Measurements from ENCODE around the gene STX18.
A peak's percentile ranks its signal among the peaks of the same experiment; 100 is the strongest.
"Not testable (repeated sequence)": the region's sequence is repeated elsewhere in the genome, so short reads cannot be mapped to it uniquely, and the experiment has no call there.

Gene STX18

GRCh38 chr4:4574792-4575191 lies 32.9 kb upstream of the STX18 start:
- Mint-ChIP-seq H3K27me3 (ENCODE audit: low read depth, poor library complexity) (peaks cover 6% of the 10 kb centered on the region), H3K36me3 (ENCODE audit: low read depth) (peaks cover 53% of the 10 kb centered on the region), H3K4me1 (peaks cover 63% of the 10 kb centered on the region), H3K27ac (peak overlapping the region; percentile 98), H3K4me3 (peak overlapping the region; percentile 84), H3K9me3 (peaks cover 12% of the 10 kb centered on the region)
- no peak for TF ChIP-seq CTCF (IDR thresholded peaks at IDR 0.05)
- peak; percentile 29 for DNase-seq

- Mint-ChIP-seq H3K9me3 (peaks cover 19% of the 10 kb centered on the region), H3K27me3 (ENCODE audit: low read depth, poor library complexity) (peaks cover 6% of the 10 kb centered on the region), H3K4me3 (peak overlapping the region; percentile 84), H3K36me3 (ENCODE audit: low read depth) (peaks cover 60% of the 10 kb centered on the region), H3K27ac (peak overlapping the region; percentile 63), H3K4me1 (peaks cover 55% of the 10 kb centered on the region)
- no peak for TF ChIP-seq CTCF (IDR thresholded peaks at IDR 0.05)
- no peak for DNase-seq
These were observed 32.2 kb upstream of the STX18 start for GRCh38 chr4:4574052-4574451.

GRCh38 chr4:4572821-4573220 lies 31.0 kb upstream of the STX18 start:
- Mint-ChIP-seq H3K27ac (no peak overlapping the region), H3K27me3 (ENCODE audit: low read depth, poor library complexity) (peaks cover 2% of the 10 kb centered on the region)
- TF ChIP-seq CTCF (IDR thresholded peaks at IDR 0.05), result no peak

GRCh38 chr4:4569861-4570260 lies 28.0 kb upstream of the STX18 start:
- DNase-seq; H3K27ac Mint-ChIP-seq; H3K4me3 Mint-ChIP-seq; H3K27me3 Mint-ChIP-seq (ENCODE audit: low read depth, poor library complexity): not testable (repeated sequence)
- peaks cover 29% of the 10 kb centered on the region for H3K4me1 Mint-ChIP-seq
- peaks cover 70% of the 10 kb centered on the region for H3K36me3 Mint-ChIP-seq (ENCODE audit: low read depth)
- H3K9me3 Mint-ChIP-seq, result peaks cover 24% of the 10 kb centered on the region

More at GRCh38 chr4:4572821-4573220, 31.0 kb upstream of the STX18 start:
- peaks cover 67% of the 10 kb centered on the region for H3K36me3 Mint-ChIP-seq (ENCODE audit: low read depth)
- no peak for DNase-seq
- peaks cover 24% of the 10 kb centered on the region for H3K9me3 Mint-ChIP-seq
- no peak overlapping the region for H3K4me3 Mint-ChIP-seq
- peaks cover 43% of the 10 kb centered on the region for H3K4me1 Mint-ChIP-seq

- Mint-ChIP-seq H3K36me3 (ENCODE audit: low read depth) (peaks cover 74% of the 10 kb centered on the region), H3K4me1 (peaks cover 20% of the 10 kb centered on the region), H3K4me3 (no peak overlapping the region), H3K9me3 (peaks cover 24% of the 10 kb centered on the region), H3K27ac (no peak overlapping the region), H3K27me3 (ENCODE audit: low read depth, poor library complexity) (peaks cover 2% of the 10 kb centered on the region)
- no peak for DNase-seq
- no peak for TF ChIP-seq CTCF (IDR thresholded peaks at IDR 0.05)
These were observed 27.1 kb upstream of the STX18 start for GRCh38 chr4:4568806-4569427.

GRCh38 chr4:4566359-4566758 lies 24.5 kb upstream of the STX18 start:
- H3K36me3 Mint-ChIP-seq (ENCODE audit: low read depth), result peaks cover 63% of the 10 kb centered on the region
- peaks cover 24% of the 10 kb centered on the region for H3K9me3 Mint-ChIP-seq
- H3K27me3 Mint-ChIP-seq (ENCODE audit: low read depth, poor library complexity); H3K4me3 Mint-ChIP-seq; H3K4me1 Mint-ChIP-seq; H3K27ac Mint-ChIP-seq; DNase-seq: not testable (repeated sequence)

GRCh38 chr4:4564522-4564921 lies 22.7 kb upstream of the STX18 start:
- Mint-ChIP-seq H3K9me3 (peaks cover 9% of the 10 kb centered on the region), H3K36me3 (ENCODE audit: low read depth) (peaks cover 45% of the 10 kb centered on the region), H3K4me1 (no peaks in the 10 kb centered on the region), H3K27me3 (ENCODE audit: low read depth, poor library complexity) (no peaks in the 10 kb centered on the region), H3K4me3 (no peak overlapping the region), H3K27ac (no peak overlapping the region)
- TF ChIP-seq CTCF (IDR thresholded peaks at IDR 0.05), result no peak
- no peak for DNase-seq

Data from nephron progenitor cell (in vitro differentiated cells).